ENCODE results near the gene ID4.

ID4 gene

GRCh38 chr6:19798362-19798761 lies 38.8 kb upstream of the ID4 start:
- CTCF ChIA-PET, result interaction anchor here (0.7 kb wide), 1 partner anchor 37 kb away, joined by 5 read pairs; no protein-coding TSS in a partner anchor
- DNase-seq (ENCODE audit: extremely low spot score), result no peak
- no peak for TF ChIP-seq L3MBTL2 (conservative IDR thresholded peaks at IDR 0.05)
- no peak for TF ChIP-seq ARNT (IDR thresholded peaks at IDR 0.05)
- POLR2A ChIA-PET, result interaction anchor here (0.6 kb wide), 1 partner anchor 1757 kb away, joined by 4 read pairs; no protein-coding TSS in a partner anchor

- POLR2A ChIA-PET, result interaction anchor here (3.2 kb wide), 1 partner anchor 34 kb away, joined by 24 read pairs; the partner anchor contains the start of gene ID4
- no peak for TF ChIP-seq HDGF (IDR thresholded peaks at IDR 0.05; ENCODE audit: borderline replicate concordance)
- no peak for TF ChIP-seq BHLHE40 (IDR thresholded peaks at IDR 0.05; ENCODE audit: borderline replicate concordance)
- no peak for TF ChIP-seq SUZ12 (IDR thresholded peaks at IDR 0.05)
- no peak for TF ChIP-seq ZNF384 (IDR thresholded peaks at IDR 0.05)
- no peak for TF ChIP-seq FOXK2 (IDR thresholded peaks at IDR 0.05)
- no peak for TF ChIP-seq SP1 (IDR thresholded peaks at IDR 0.05)
- TF ChIP-seq L3MBTL2 (conservative IDR thresholded peaks at IDR 0.05), result no peak
- TF ChIP-seq CTBP1 (IDR thresholded peaks at IDR 0.05; ENCODE audit: borderline replicate concordance), result no peak
- TF ChIP-seq NFRKB (IDR thresholded peaks at IDR 0.05), result no peak
- no peak for TF ChIP-seq ELF4 (IDR thresholded peaks at IDR 0.05)
- TF ChIP-seq TARDBP (IDR thresholded peaks at IDR 0.05), result no peak
- no peak for TF ChIP-seq FOXA1 (IDR thresholded peaks at IDR 0.05)
- TF ChIP-seq, protein P1, sequence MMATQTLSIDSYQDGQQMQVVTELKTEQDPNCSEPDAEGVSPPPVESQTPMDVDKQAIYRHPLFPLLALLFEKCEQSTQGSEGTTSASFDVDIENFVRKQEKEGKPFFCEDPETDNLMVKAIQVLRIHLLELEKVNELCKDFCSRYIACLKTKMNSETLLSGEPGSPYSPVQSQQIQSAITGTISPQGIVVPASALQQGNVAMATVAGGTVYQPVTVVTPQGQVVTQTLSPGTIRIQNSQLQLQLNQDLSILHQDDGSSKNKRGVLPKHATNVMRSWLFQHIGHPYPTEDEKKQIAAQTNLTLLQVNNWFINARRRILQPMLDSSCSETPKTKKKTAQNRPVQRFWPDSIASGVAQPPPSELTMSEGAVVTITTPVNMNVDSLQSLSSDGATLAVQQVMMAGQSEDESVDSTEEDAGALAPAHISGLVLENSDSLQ (IDR thresholded peaks at IDR 0.05), result no peak
- TF ChIP-seq FOXM1 (IDR thresholded peaks at IDR 0.05; ENCODE audit: borderline replicate concordance), result no peak
- no peak for TF ChIP-seq LEF1 (IDR thresholded peaks at IDR 0.05; ENCODE audit: borderline replicate concordance)
- no peak for TF ChIP-seq ARNT (IDR thresholded peaks at IDR 0.05)
- CTCF ChIA-PET, result interaction anchor here (0.6 kb wide), 1 partner anchor 325 kb away, joined by 3 read pairs; no protein-coding TSS in a partner anchor
- no peak for DNase-seq (ENCODE audit: extremely low spot score)
Measured at GRCh38 chr6:19802656-19803055, 34.5 kb upstream of the ID4 start.

DNA sequence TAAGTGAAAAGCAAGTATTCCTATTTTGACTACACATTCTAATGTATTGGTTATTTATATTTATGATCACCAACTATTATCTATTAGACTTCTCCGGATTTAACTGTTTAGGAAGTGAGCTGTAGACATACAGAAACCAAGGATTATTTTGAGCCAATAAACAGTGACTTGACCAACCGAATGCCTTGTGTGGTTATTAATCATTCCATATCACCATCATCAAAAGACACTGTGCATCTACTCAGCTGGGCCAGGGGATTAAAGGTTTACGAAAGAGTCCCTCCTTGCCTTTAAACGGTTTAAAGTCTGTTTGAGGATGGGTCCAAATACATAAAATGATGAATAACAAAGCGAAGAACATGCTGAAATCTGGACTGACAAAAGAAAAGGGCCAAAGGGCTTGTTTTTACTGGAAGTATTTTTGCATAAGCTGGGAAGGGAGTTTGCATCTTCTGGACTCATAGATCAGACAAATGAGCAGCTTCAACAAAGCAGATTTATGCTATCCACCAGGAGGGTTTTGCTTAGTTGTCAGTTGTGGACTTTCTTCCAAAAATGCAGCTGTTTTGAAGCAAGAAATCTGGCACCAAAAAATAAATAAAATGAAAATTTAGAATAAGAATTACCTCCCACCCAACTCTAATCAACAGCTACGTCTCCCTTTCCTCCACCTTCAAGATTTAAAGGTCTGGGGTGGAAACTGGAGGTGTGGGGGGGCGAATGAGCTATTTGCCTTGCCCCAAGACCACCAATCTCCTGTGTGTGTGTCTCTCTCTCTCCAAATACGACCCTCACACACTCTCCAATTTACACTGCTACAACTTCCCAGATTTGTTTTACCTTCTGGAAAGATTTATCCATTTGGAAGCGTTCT lies 33.6 kb upstream of the ID4 start:
- ChIA-PET CTCF (no interaction called here), POLR2A (interaction anchor here (0.6 to 3.2 kb wide), 5 partner anchors 13 to 1284 kb away, joined by 3 to 24 read pairs (median 4); partner anchors contain the start of gene ID4)
- DNase-seq (ENCODE audit: extremely low spot score), result no peak
- no peak for TF ChIP-seq SUZ12 (IDR thresholded peaks at IDR 0.05)
- no peak for TF ChIP-seq FOXM1 (IDR thresholded peaks at IDR 0.05; ENCODE audit: borderline replicate concordance)
- no peak for TF ChIP-seq L3MBTL2 (conservative IDR thresholded peaks at IDR 0.05)
- no peak for TF ChIP-seq FOXA1 (IDR thresholded peaks at IDR 0.05)
- TF ChIP-seq, protein P1 (IDR thresholded peaks at IDR 0.05), result no peak
- TF ChIP-seq SP1 (IDR thresholded peaks at IDR 0.05), result no peak
- no peak for TF ChIP-seq HDGF (IDR thresholded peaks at IDR 0.05; ENCODE audit: borderline replicate concordance)
- no peak for TF ChIP-seq BHLHE40 (IDR thresholded peaks at IDR 0.05; ENCODE audit: borderline replicate concordance)
- TF ChIP-seq NFRKB (IDR thresholded peaks at IDR 0.05), result no peak

- peak; percentile 94 for DNase-seq (ENCODE audit: extremely low spot score)
- ChIA-PET CTCF (no interaction called here), POLR2A (interaction anchor here (0.6 to 3.2 kb wide), 8 partner anchors 14 to 1285 kb away, joined by 3 to 24 read pairs (median 3); partner anchors contain the start of gene ID4)
- peak; percentile 34; the same call in 1 of the 2 replicates for TF ChIP-seq LEF1 (IDR thresholded peaks at IDR 0.05; ENCODE audit: borderline replicate concordance)
- peak; percentile 81 for TF ChIP-seq L3MBTL2 (conservative IDR thresholded peaks at IDR 0.05)
- TF ChIP-seq BHLHE40 (IDR thresholded peaks at IDR 0.05; ENCODE audit: borderline replicate concordance), result no peak
- TF ChIP-seq FOXM1 (IDR thresholded peaks at IDR 0.05; ENCODE audit: borderline replicate concordance), result peak; percentile 44; the same call in 1 of the 2 replicates
- TF ChIP-seq SP1 (IDR thresholded peaks at IDR 0.05), result no peak
- TF ChIP-seq FOXK2 (IDR thresholded peaks at IDR 0.05), result no peak
- peak; percentile 23; the same call in 1 of the 2 replicates for TF ChIP-seq ARNT (IDR thresholded peaks at IDR 0.05)
- peak; percentile 92 for TF ChIP-seq ZNF384 (IDR thresholded peaks at IDR 0.05)
- TF ChIP-seq, protein P1 (IDR thresholded peaks at IDR 0.05), result peak; percentile 77
- no peak for TF ChIP-seq SUZ12 (IDR thresholded peaks at IDR 0.05)
- TF ChIP-seq CTBP1 (IDR thresholded peaks at IDR 0.05; ENCODE audit: borderline replicate concordance), result peak; percentile 61; the same call in 1 of the 2 replicates
- TF ChIP-seq HDGF (IDR thresholded peaks at IDR 0.05; ENCODE audit: borderline replicate concordance), result no peak
Measured at GRCh38 chr6:19804205-19805128, 32.7 kb upstream of the ID4 start.

GRCh38 chr6:19805129-19805481 lies 32.1 kb upstream of the ID4 start:
- POLR2A ChIA-PET, result interaction anchor here (0.6 to 3.2 kb wide), 4 partner anchors 14 to 598 kb away, joined by 3 to 24 read pairs (median 4); partner anchors contain the start of gene ID4
- DNase-seq (ENCODE audit: extremely low spot score), result no peak
- CTCF ChIA-PET, result no interaction called here
- no peak for TF ChIP-seq SUZ12 (IDR thresholded peaks at IDR 0.05)
- no peak for TF ChIP-seq BHLHE40 (IDR thresholded peaks at IDR 0.05; ENCODE audit: borderline replicate concordance)
- no peak for TF ChIP-seq TARDBP (IDR thresholded peaks at IDR 0.05)
- TF ChIP-seq NFRKB (IDR thresholded peaks at IDR 0.05), result no peak
